GM23338 (cell line): ENCODE data around the gene GRXCR2. TPM values are rescaled to one million over a fixed set of nuclear protein-coding genes. Genes with fewer than 3 reads are reported as not detected.

Experiments used
- ATAC-seq: fragments of 200-7000 bp; cut with Tn5 transposase; 3 replicates; pipeline ENCODE4 v1.9.1; 2020
- DNase-seq: peaks from one replicate; pipeline ENCODE4 v3.0.0-alpha.2; 2015; ENCODE audit warnings: low spot score
- H2AFZ ChIP-seq: fragments of 200-600 bp; sonication (generic); 2 replicates; pipeline ENCODE4 v1.8.0; 2016; ENCODE audit warnings: antibody characterized with exemption, mild to moderate bottlenecking, moderate library complexity
- H3F3A ChIP-seq: fragments of 200-600 bp; sonication (generic); replicated peaks from 2 replicates; pipeline ENCODE4 v1.8.0; 2017; ENCODE audit warnings: antibody characterized with exemption, mixed run types, low read depth
- H3K27ac ChIP-seq: fragments of 200-600 bp; sonication (generic); 2 replicates; pipeline ENCODE4 v1.6.1; 2016; ENCODE audit warnings: low read depth
- H3K27me3 ChIP-seq: fragments of 200-600 bp; sonication (generic); 2 replicates; pipeline ENCODE4 v1.8.0; 2016; ENCODE audit warnings: mild to moderate bottlenecking, mixed run types, moderate library complexity; ENCODE audit not compliant: insufficient read depth
- H3K36me3 ChIP-seq: fragments of 200-600 bp; sonication (generic); 2 replicates; pipeline ENCODE4 v1.8.0; 2016; ENCODE audit warnings: mild to moderate bottlenecking; ENCODE audit not compliant: insufficient read depth
- H3K4me1 ChIP-seq: fragments of 200-600 bp; sonication (generic); 2 replicates; pipeline ENCODE4 v1.8.0; 2016; ENCODE audit warnings: mild to moderate bottlenecking, moderate library complexity; ENCODE audit not compliant: insufficient read depth
- H3K4me2 ChIP-seq: fragments of 200-600 bp; sonication (generic); 2 replicates; pipeline ENCODE4 v1.7.1; 2017; ENCODE audit warnings: mixed run types
- H3K4me3 ChIP-seq: fragments of 200-600 bp; sonication (generic); 2 replicates; pipeline ENCODE4 v1.6.1; 2016; ENCODE audit warnings: mixed run types
- H3K79me2 ChIP-seq: fragments of 200-600 bp; sonication (generic); replicated peaks from 2 replicates; pipeline ENCODE4 v1.8.0; 2017; ENCODE audit warnings: mild to moderate bottlenecking; ENCODE audit not compliant: insufficient read depth
- H3K9me2 ChIP-seq: fragments of 200-600 bp; sonication (generic); 2 replicates; pipeline ENCODE4 v1.8.0; 2017; ENCODE audit not compliant: insufficient read depth
- H4K20me1 ChIP-seq: fragments of 200-600 bp; sonication (generic); replicated peaks from 2 replicates; pipeline ENCODE4 v1.8.0; 2017; ENCODE audit warnings: mild to moderate bottlenecking; ENCODE audit not compliant: insufficient read depth
- H3K27ac Mint-ChIP-seq: 2 replicates; pipeline ENCODE4 v1.8.0; 2020; ENCODE audit warnings: inconsistent platforms, mild to moderate bottlenecking, moderate library complexity, mixed read lengths
- H3K27me3 Mint-ChIP-seq: 3 replicates; pipeline ENCODE4 v1.8.0; 2022; ENCODE audit warnings: low read depth, mild to moderate bottlenecking, moderate library complexity, mixed read lengths, inconsistent platforms; ENCODE audit not compliant: insufficient read depth, poor library complexity
- H3K36me3 Mint-ChIP-seq: 3 replicates; pipeline ENCODE4 v1.8.0; 2021; ENCODE audit warnings: low read depth, mild to moderate bottlenecking, inconsistent platforms, moderate library complexity, mixed read lengths
- H3K4me1 Mint-ChIP-seq: 3 replicates; pipeline ENCODE4 v1.8.0; 2020; ENCODE audit warnings: mild to moderate bottlenecking, inconsistent platforms, mixed read lengths
- H3K4me3 Mint-ChIP-seq: 3 replicates; pipeline ENCODE4 v1.8.0; 2021; ENCODE audit warnings: moderate library complexity, mild to moderate bottlenecking, inconsistent platforms, mixed read lengths
- H3K9me3 Mint-ChIP-seq: 3 replicates; pipeline ENCODE4 v1.8.0; 2020; ENCODE audit warnings: moderate library complexity, mild to moderate bottlenecking, inconsistent platforms, mixed read lengths
- CREB1 ChIP-seq: fragments of 250-450 bp; sonication (Bioruptor Pico); IDR thresholded peaks from 2 replicates; pipeline ENCODE4 v1.5.0; 2020; ENCODE audit warnings: low read depth, mild to moderate bottlenecking, moderate library complexity
- CTCF ChIP-seq, 2 experiments: fragments of 200-600 bp in 1 of 2; sonication (generic) in 1 of 2; conservative IDR thresholded peaks; 2 replicates each; pipeline versions ENCODE4 v1.5.1 to v1.6.1; 2016 to 2017; ENCODE audit warnings: antibody characterized with exemption in 2 of 2, low read depth in 2 of 2, mild to moderate bottlenecking in 2 of 2, moderate library complexity in 1 of 2
- ETS1 ChIP-seq: IDR thresholded peaks from 2 replicates; pipeline ENCODE4 v1.6.1; 2016; ENCODE audit warnings: antibody characterized with exemption
- EZH2 ChIP-seq: fragments of 200-600 bp; sonication (generic); IDR thresholded peaks from one replicate; pipeline ENCODE4 v1.8.0; 2017; ENCODE audit warnings: antibody characterized with exemption, mild to moderate bottlenecking, low read depth; ENCODE audit not compliant: unreplicated experiment
- EZH2phosphoT487 ChIP-seq: fragments of 200-600 bp; sonication (generic); IDR thresholded peaks from one replicate; pipeline ENCODE4 v1.8.1; 2018; ENCODE audit warnings: antibody characterized with exemption; ENCODE audit not compliant: unreplicated experiment
- JUNB ChIP-seq: IDR thresholded peaks from one replicate; pipeline ENCODE4 v1.6.1; 2016; ENCODE audit warnings: antibody characterized with exemption; ENCODE audit not compliant: unreplicated experiment
- NANOG ChIP-seq: IDR thresholded peaks from 2 replicates; pipeline ENCODE4 v1.6.1; 2016; ENCODE audit warnings: antibody characterized with exemption, borderline replicate concordance
- POLR2AphosphoS5 ChIP-seq: IDR thresholded peaks from 2 replicates; pipeline ENCODE4 v1.6.1; 2016; ENCODE audit warnings: antibody characterized with exemption, low read depth
- REST ChIP-seq: IDR thresholded peaks from one replicate; pipeline ENCODE4 v1.6.1; 2018; ENCODE audit warnings: antibody characterized with exemption; ENCODE audit not compliant: unreplicated experiment
- STAT1 ChIP-seq: IDR thresholded peaks from one replicate; pipeline ENCODE4 v1.6.1; 2016; ENCODE audit warnings: antibody characterized with exemption; ENCODE audit not compliant: unreplicated experiment
- ZNF114 ChIP-seq: fragments of 250-450 bp; sonication (Bioruptor Pico); IDR thresholded peaks from 2 replicates; pipeline ENCODE4 v1.5.0; 2020; ENCODE audit warnings: mild to moderate bottlenecking, moderate library complexity
- ZNF331 ChIP-seq: fragments of 250-450 bp; sonication (Bioruptor Pico); IDR thresholded peaks from 2 replicates; pipeline ENCODE4 v1.5.0; 2020; ENCODE audit warnings: low read depth, mild to moderate bottlenecking, moderate library complexity
- ZNF462 ChIP-seq: fragments of 250-450 bp; sonication (Bioruptor Pico); IDR thresholded peaks from 2 replicates; pipeline ENCODE4 v1.5.0; 2020; ENCODE audit warnings: mild to moderate bottlenecking, moderate library complexity
- polyA plus RNA-seq: library from polyadenylated mRNA; unstranded; fragments of >200 nt; fragmentation: Nextera tagmentation; extraction: Ambion mirVana; gene quantifications from 2 replicates; pipeline ENCODE4 v1.2.1, GENCODE V29; 2016
- total RNA-seq: library from RNA; depleted of rRNA; stranded (reverse); fragments of >200 nt; shearing (Covaris generic); gene quantifications from 2 replicates; pipeline ENCODE4 v1.2.3, GENCODE V29; 2014

GRXCR2 gene
- total and polyA plus RNA-seq, 2 experiments from 2014 or later = not detected

GRCh38 chr5:145920542-145921210, 47.9 kb upstream of the GRXCR2 start:
- Mint-ChIP-seq H3K27ac (no peak overlapping the region), H3K4me3 (no peak overlapping the region), H3K4me1 (peaks cover 22% of the 10 kb centered on the region), H3K9me3 (no peaks in the 10 kb centered on the region), H3K27me3 (peaks cover 4% of the 10 kb centered on the region), H3K36me3 (no peaks in the 10 kb centered on the region)
- H3K4me3 ChIP-seq = no peak overlapping the region
- no peak overlapping the region for H3K4me2 ChIP-seq
- no peaks in the 10 kb centered on the region for H4K20me1 ChIP-seq
- peaks cover 11% of the 10 kb centered on the region; the same call in 1 of the 2 replicates for H3K9me2 ChIP-seq
- H3K27me3 ChIP-seq = no peaks in the 10 kb centered on the region
- no peaks in the 10 kb centered on the region for H3F3A ChIP-seq
- no peaks in the 10 kb centered on the region for H3K36me3 ChIP-seq
- no peak overlapping the region for H3K27ac ChIP-seq
- TF ChIP-seq STAT1 (no peak), EZH2 (no peak), ZNF462 (CRISPR knock-in tag) (no peak), POLR2AphosphoS5 (no peak), ZNF114 (CRISPR knock-in tag) (no peak), ETS1 (no peak), CTCF (conservative IDR thresholded peaks at IDR 0.05; ENCODE audit: low read depth in 2 of 2) (no peak), JUNB (no peak), CREB1 (CRISPR knock-in tag) (no peak), NANOG (no peak), REST (no peak), EZH2phosphoT487 (no peak), ZNF331 (CRISPR knock-in tag) (no peak)
- no peak for DNase-seq
- H2AFZ ChIP-seq = no peak overlapping the region
- no peaks in the 10 kb centered on the region for H3K79me2 ChIP-seq
- H3K4me1 ChIP-seq = peaks cover 13% of the 10 kb centered on the region
- ATAC-seq = no peak
